Activated naive CD8-positive, alpha-beta T cell treated with anti-CD3 and anti-CD28 coated beads, Interleukin-2, amount 10 ng/mL, durations not matched to agents 7 days and 5 days (primary cell): ENCODE data around the gene RHOBTB1. TPM values are rescaled to one million over a fixed set of nuclear protein-coding genes. Genes with fewer than 3 reads are reported as not detected.

Source experiments
- ATAC-seq: fragments of 150-1000 bp; cut with Tn5 transposase; one replicate; pipeline ENCODE4 v1.10.0; 2021; ENCODE audit warnings: low read depth, moderate library complexity
- POLR2A ChIA-PET: fragments of 350-600 bp; sonication (Branson Sonifier 250); formaldehyde crosslinking; loops from one replicate; lab custom pipeline; 2021; ENCODE audit warnings: antibody characterized with exemption; lab: Charles Lee
- DNase-seq: peaks from one replicate; pipeline ENCODE4 v3.0.0; 2021
- H3K27ac Mint-ChIP-seq: one replicate; pipeline ENCODE4 v1.8.0; 2022; ENCODE audit warnings: mild to moderate bottlenecking, mixed read lengths
- H3K27me3 Mint-ChIP-seq: one replicate; pipeline ENCODE4 v1.8.0; 2022; ENCODE audit warnings: mild to moderate bottlenecking, moderate library complexity, mixed read lengths
- H3K36me3 Mint-ChIP-seq: one replicate; pipeline ENCODE4 v1.8.0; 2021; ENCODE audit warnings: mild to moderate bottlenecking, mixed read lengths
- H3K4me1 Mint-ChIP-seq: one replicate; pipeline ENCODE4 v1.8.0; 2021; ENCODE audit warnings: mixed read lengths
- H3K4me3 Mint-ChIP-seq: one replicate; pipeline ENCODE4 v1.8.0; 2022; ENCODE audit warnings: mild to moderate bottlenecking, moderate library complexity, mixed read lengths
- H3K9me3 Mint-ChIP-seq: one replicate; pipeline ENCODE4 v1.8.0; 2021; ENCODE audit warnings: mixed read lengths
- total RNA-seq, 2 experiments: library from RNA; stranded (reverse); gene quantifications; one replicate each; pipeline ENCODE4 v1.2.3, GENCODE V29; 2021

RHOBTB1 gene
- not detected for total RNA-seq

GRCh38 chr10:60944058-60944909 lies at the start of gene RHOBTB1:
Gene RHOBTB1 (minus strand): TSS chr10:60944185. CDS start chr10:60911542, 32,643 bp downstream.
- Mint-ChIP-seq H3K36me3 (no peaks in the 10 kb centered on the region), H3K4me1 (peaks cover 1% of the 10 kb centered on the region), H3K4me3 (peak within 1 kb of the TSS; percentile 72), H3K27ac (no peak within 1 kb of the TSS), H3K27me3 (peaks cover 71% of the 10 kb centered on the region), H3K9me3 (no peaks in the 10 kb centered on the region)
- POLR2A ChIA-PET, result interaction anchor here (0.5 kb wide), 1 partner anchor 678 kb away, joined by 12 read pairs; no protein-coding TSS in a partner anchor
- ATAC-seq, result peak; percentile 75
- peak; percentile 45 for DNase-seq

- ATAC-seq (no peak), DNase-seq (no peak)
- Mint-ChIP-seq H3K27me3 (no peaks in the 10 kb centered on the region), H3K9me3 (no peaks in the 10 kb centered on the region), H3K27ac (no peak overlapping the region), H3K4me1 (no peaks in the 10 kb centered on the region), H3K36me3 (no peaks in the 10 kb centered on the region), H3K4me3 (no peak overlapping the region)
- POLR2A ChIA-PET, result no interaction called here
Observed at GRCh38 chr10:60992636-60993035, 48.7 kb upstream of the RHOBTB1 start.

- H3K27ac Mint-ChIP-seq, result no peak overlapping the region
- POLR2A ChIA-PET, result no interaction called here
- DNase-seq, result no peak
- H3K36me3 Mint-ChIP-seq, result no peaks in the 10 kb centered on the region
- ATAC-seq, result no peak
- no peaks in the 10 kb centered on the region for H3K27me3 Mint-ChIP-seq
- no peaks in the 10 kb centered on the region for H3K4me1 Mint-ChIP-seq
- no peaks in the 10 kb centered on the region for H3K9me3 Mint-ChIP-seq
- no peak overlapping the region for H3K4me3 Mint-ChIP-seq
Observed at GRCh38 chr10:60990663-60991062, 46.7 kb upstream of the RHOBTB1 start.

- Mint-ChIP-seq H3K27me3 (no peaks in the 10 kb centered on the region), H3K27ac (no peak overlapping the region), H3K36me3 (no peaks in the 10 kb centered on the region), H3K4me3 (no peak overlapping the region), H3K9me3 (no peaks in the 10 kb centered on the region), H3K4me1 (no peaks in the 10 kb centered on the region)
- DNase-seq (no peak), ATAC-seq (no peak)
- POLR2A ChIA-PET, result no interaction called here
Observed at GRCh38 chr10:60989400-60989876, 45.5 kb upstream of the RHOBTB1 start.

GRCh38 chr10:60986791-60987190 lies 42.8 kb upstream of the RHOBTB1 start:
- POLR2A ChIA-PET, result no interaction called here
- no peaks in the 10 kb centered on the region for H3K27me3 Mint-ChIP-seq
- H3K36me3 Mint-ChIP-seq, result no peaks in the 10 kb centered on the region
- DNase-seq, result no peak
- no peaks in the 10 kb centered on the region for H3K4me1 Mint-ChIP-seq
- H3K27ac Mint-ChIP-seq, result no peak overlapping the region
- no peak for ATAC-seq
- no peak overlapping the region for H3K4me3 Mint-ChIP-seq
- no peaks in the 10 kb centered on the region for H3K9me3 Mint-ChIP-seq

- H3K36me3 Mint-ChIP-seq, result no peaks in the 10 kb centered on the region
- no peaks in the 10 kb centered on the region for H3K27me3 Mint-ChIP-seq
- ATAC-seq (no peak), DNase-seq (no peak)
- POLR2A ChIA-PET, result no interaction called here
- no peaks in the 10 kb centered on the region for H3K9me3 Mint-ChIP-seq
- no peak overlapping the region for H3K4me3 Mint-ChIP-seq
- H3K27ac Mint-ChIP-seq, result no peak overlapping the region
- no peaks in the 10 kb centered on the region for H3K4me1 Mint-ChIP-seq
Observed at GRCh38 chr10:60985951-60986350, 42.0 kb upstream of the RHOBTB1 start.

GRCh38 chr10:60980997-60981396 lies 37.0 kb upstream of the RHOBTB1 start:
- POLR2A ChIA-PET, result no interaction called here
- no peak overlapping the region for H3K27ac Mint-ChIP-seq
- H3K9me3 Mint-ChIP-seq, result no peaks in the 10 kb centered on the region
- H3K4me1 Mint-ChIP-seq, result no peaks in the 10 kb centered on the region
- H3K27me3 Mint-ChIP-seq, result peaks cover 11% of the 10 kb centered on the region
- H3K4me3 Mint-ChIP-seq, result no peak overlapping the region
- ATAC-seq (no peak), DNase-seq (no peak)
- H3K36me3 Mint-ChIP-seq, result no peaks in the 10 kb centered on the region

- Mint-ChIP-seq H3K4me3 (no peak overlapping the region), H3K9me3 (no peaks in the 10 kb centered on the region), H3K27me3 (peaks cover 14% of the 10 kb centered on the region), H3K36me3 (no peaks in the 10 kb centered on the region), H3K4me1 (no peaks in the 10 kb centered on the region), H3K27ac (no peak overlapping the region)
- POLR2A ChIA-PET, result no interaction called here
- ATAC-seq (no peak), DNase-seq (no peak)
Observed at GRCh38 chr10:60979667-60980104, 35.7 kb upstream of the RHOBTB1 start.

- no peaks in the 10 kb centered on the region for H3K4me1 Mint-ChIP-seq
- no peak for DNase-seq
- POLR2A ChIA-PET, result no interaction called here
- no peaks in the 10 kb centered on the region for H3K9me3 Mint-ChIP-seq
- ATAC-seq, result no peak
- H3K27me3 Mint-ChIP-seq, result peaks cover 14% of the 10 kb centered on the region
- no peak overlapping the region for H3K4me3 Mint-ChIP-seq
- no peak overlapping the region for H3K27ac Mint-ChIP-seq
- H3K36me3 Mint-ChIP-seq, result no peaks in the 10 kb centered on the region
Observed at GRCh38 chr10:60978287-60979115, 34.5 kb upstream of the RHOBTB1 start.

- POLR2A ChIA-PET, result no interaction called here
- peaks cover 14% of the 10 kb centered on the region for H3K27me3 Mint-ChIP-seq
- no peak for ATAC-seq
Observed at GRCh38 chr10:60977161-60978122, 33.5 kb upstream of the RHOBTB1 start.

GRCh38 chr10:60976687-60977086 lies 32.7 kb upstream of the RHOBTB1 start:
- DNase-seq (no peak), ATAC-seq (no peak)
- no peak overlapping the region for H3K27ac Mint-ChIP-seq
- H3K4me3 Mint-ChIP-seq, result no peak overlapping the region
- no peaks in the 10 kb centered on the region for H3K4me1 Mint-ChIP-seq
- no peaks in the 10 kb centered on the region for H3K9me3 Mint-ChIP-seq
- POLR2A ChIA-PET, result no interaction called here
- H3K36me3 Mint-ChIP-seq, result no peaks in the 10 kb centered on the region
- peaks cover 17% of the 10 kb centered on the region for H3K27me3 Mint-ChIP-seq

More at GRCh38 chr10:60977161-60978122, 33.5 kb upstream of the RHOBTB1 start:
- no peak overlapping the region for H3K4me3 Mint-ChIP-seq
- H3K9me3 Mint-ChIP-seq, result no peaks in the 10 kb centered on the region
- no peak for DNase-seq
- no peak overlapping the region for H3K27ac Mint-ChIP-seq
- no peaks in the 10 kb centered on the region for H3K4me1 Mint-ChIP-seq
- no peaks in the 10 kb centered on the region for H3K36me3 Mint-ChIP-seq

- no peaks in the 10 kb centered on the region for H3K4me1 Mint-ChIP-seq
- DNase-seq (no peak), ATAC-seq (no peak)
- H3K36me3 Mint-ChIP-seq, result no peaks in the 10 kb centered on the region
- H3K27me3 Mint-ChIP-seq, result peaks cover 16% of the 10 kb centered on the region
- no peak overlapping the region for H3K4me3 Mint-ChIP-seq
- H3K9me3 Mint-ChIP-seq, result no peaks in the 10 kb centered on the region
- POLR2A ChIA-PET, result no interaction called here
- H3K27ac Mint-ChIP-seq, result no peak overlapping the region
Observed at GRCh38 chr10:60975716-60976115, 31.7 kb upstream of the RHOBTB1 start.
